A549 (cell line): Measurements from ENCODE around the gene TMEM39B.

Experiments used
- BCL3 ChIP-seq: fragments of >200 bp; sonication (Bioruptor Twin); formaldehyde crosslinking; IDR thresholded peaks from 3 replicates; pipeline ENCODE4 v1.6.1; 2016
- CHD2 ChIP-seq: fragments of 150-350 bp; IDR thresholded peaks from 2 replicates; pipeline ENCODE4 v1.6.1; 2014; ENCODE audit warnings: low read length; ENCODE audit not compliant: partially characterized antibody
- CTCF ChIP-seq: fragments of >200 bp; sonication (Bioruptor Twin); formaldehyde crosslinking; IDR thresholded peaks from 3 replicates; pipeline ENCODE4 v1.5.1; 2016
- EP300 ChIP-seq, 2 experiments: fragments of >200 bp; sonication (Bioruptor Twin); formaldehyde crosslinking; IDR thresholded peaks; 2 replicates in 1 of 2; 3 replicates in 1 of 2; pipeline ENCODE4 v1.6.1; 2016 to 2017
- ESRRA ChIP-seq: fragments of 150-350 bp; IDR thresholded peaks from 2 replicates; pipeline ENCODE4 v1.6.1; 2014; ENCODE audit warnings: mild to moderate bottlenecking, low read length, borderline replicate concordance
- HMGXB4 ChIP-seq: fragments of 250-450 bp; sonication (Bioruptor Pico); IDR thresholded peaks from 2 replicates; pipeline ENCODE4 v1.5.0; 2021; ENCODE audit warnings: mild to moderate bottlenecking, moderate library complexity, borderline replicate concordance
- MAFK ChIP-seq: fragments of 450-650 bp; IDR thresholded peaks from 2 replicates; pipeline ENCODE4 v1.6.1; 2014; ENCODE audit not compliant: partially characterized antibody
- MAX ChIP-seq: IDR thresholded peaks from 2 replicates; pipeline ENCODE4 v1.6.1; 2012
- POLR2A ChIP-seq: IDR thresholded peaks from 2 replicates; pipeline ENCODE4 v1.6.1; 2012; ENCODE audit warnings: mild to moderate bottlenecking, low read length
- POLR2AphosphoS2 ChIP-seq: conservative IDR thresholded peaks from 2 replicates; pipeline ENCODE4 v1.6.1; 2012; ENCODE audit warnings: low read length, improper control_type of control experiment, inconsistent platforms
- RAD21 ChIP-seq, 2 experiments: fragments of >200 bp in 1 of 2; sonication (Bioruptor Twin) in 1 of 2; formaldehyde crosslinking in 1 of 2; IDR thresholded peaks in 1 of 2; conservative IDR thresholded peaks in 1 of 2; 2 replicates in 1 of 2; 3 replicates in 1 of 2; pipeline ENCODE4 v1.6.1; 2012 to 2018; ENCODE audit warnings: inconsistent platforms in 1 of 2
- RFX5 ChIP-seq: fragments of 450-650 bp; IDR thresholded peaks from 2 replicates; pipeline ENCODE4 v1.7.1; 2014; ENCODE audit warnings: antibody characterized with exemption, mild to moderate bottlenecking, moderate library complexity
- RNF2 ChIP-seq: fragments of 200-600 bp; sonication (generic); IDR thresholded peaks from 2 replicates; pipeline ENCODE4 v1.6.1; 2016; ENCODE audit warnings: low read depth, mild to moderate bottlenecking, antibody characterized with exemption, moderate library complexity, borderline replicate concordance

- TF ChIP-seq MAX (no peak), RAD21 (conservative IDR thresholded peaks at IDR 0.05 in 1 of 2, IDR thresholded peaks at IDR 0.05 in 1 of 2) (no peak), ESRRA (no peak), EP300 (IDR thresholded peaks at IDR 0.05) (no peak), CTCF (no peak), RNF2 (no peak), POLR2A (no peak), HMGXB4 (CRISPR knock-in tag) (no peak), POLR2AphosphoS2 (no peak), BCL3 (no peak), MAFK (no peak), CHD2 (no peak), RFX5 (no peak)
These were observed 32.6 kb downstream of the TMEM39B start for GRCh38 chr1:32105338-32105737.
